ENCODE results near the gene PPP1R3E.
A peak's percentile ranks its signal among the peaks of the same experiment; 100 is the strongest.
"Not testable (repeated sequence)": the region's sequence is repeated elsewhere in the genome, so short reads cannot be mapped to it uniquely, and the experiment has no call there.

PPP1R3E gene

GRCh38 chr14:23297611-23298277 lies 4.9 kb downstream of the PPP1R3E start:
- no peak for DNase-seq (ENCODE audit: low read depth, low spot score)

GRCh38 chr14:23297096-23297495 lies 5.6 kb downstream of the PPP1R3E start:
- DNase-seq (ENCODE audit: low read depth, low spot score): no peak

GRCh38 chr14:23296012-23296777 lies 6.5 kb downstream of the PPP1R3E start:
- no peak for DNase-seq (ENCODE audit: low read depth, low spot score)

GRCh38 chr14:23294734-23295561 lies 7.7 kb downstream of the PPP1R3E start:
- peak; percentile 16 for DNase-seq (ENCODE audit: low read depth, low spot score)

GRCh38 chr14:23286902-23287479 lies 15.7 kb downstream of the PPP1R3E start:
- DNase-seq (ENCODE audit: low read depth, low spot score): no peak

GRCh38 chr14:23286020-23286901 lies 16.4 kb downstream of the PPP1R3E start, which contains the start of gene HOMEZ:
Gene HOMEZ, minus strand, starts transcription at chr14:23286132. Its CDS starts 180 bp downstream, at chr14:23285952.
- peak; percentile 99 for DNase-seq (ENCODE audit: low read depth, low spot score)

- no peak for DNase-seq (ENCODE audit: low read depth, low spot score)
Measured at GRCh38 chr14:23285530-23286019, 17.1 kb downstream of the PPP1R3E start.

GRCh38 chr14:23284654-23285529 lies 17.8 kb downstream of the PPP1R3E start:
- no peak for DNase-seq (ENCODE audit: low read depth, low spot score)

GRCh38 chr14:23281247-23281646 lies 21.4 kb downstream of the PPP1R3E start:
- DNase-seq (ENCODE audit: low read depth, low spot score): no peak

- not testable (repeated sequence) for DNase-seq (ENCODE audit: low read depth, low spot score)
Measured at GRCh38 chr14:23277928-23278327, 24.7 kb downstream of the PPP1R3E start.

GRCh38 chr14:23277189-23277588 lies 25.5 kb downstream of the PPP1R3E start:
- DNase-seq (ENCODE audit: low read depth, low spot score): no peak

GRCh38 chr14:23275412-23275811 lies 27.2 kb downstream of the PPP1R3E start:
- DNase-seq (ENCODE audit: low read depth, low spot score): no peak

GRCh38 chr14:23269193-23269592 lies 33.5 kb downstream of the PPP1R3E start:
- DNase-seq (ENCODE audit: low read depth, low spot score): no peak

- DNase-seq (ENCODE audit: low read depth, low spot score): not testable (repeated sequence)
Measured at GRCh38 chr14:23260849-23261248, 41.8 kb downstream of the PPP1R3E start.

- DNase-seq (ENCODE audit: low read depth, low spot score): no peak
Measured at GRCh38 chr14:23259426-23259825, 43.2 kb downstream of the PPP1R3E start.

- no peak for DNase-seq (ENCODE audit: low read depth, low spot score)
Measured at GRCh38 chr14:23258256-23258655, 44.4 kb downstream of the PPP1R3E start.

GRCh38 chr14:23252420-23253333 lies 50.0 kb downstream of the PPP1R3E start:
- DNase-seq (ENCODE audit: low read depth, low spot score): no peak

- DNase-seq (ENCODE audit: low read depth, low spot score): no peak
Measured at GRCh38 chr14:23252006-23252405, 50.7 kb downstream of the PPP1R3E start.

Measured in activated naive CD8-positive, alpha-beta T cell treated with anti-CD3 and anti-CD28 coated beads, Interleukin-2, amount 50 U/mL, for 16 hours (primary cell).